Umbilical cord (tissue), 2 donors: Measurements from ENCODE around the gene MCF2L. TPM values are rescaled to one million over a fixed set of nuclear protein-coding genes. Genes with fewer than 3 reads are reported as not detected.
"Not testable (repeated sequence)": the region's sequence is repeated elsewhere in the genome, so short reads cannot be mapped to it uniquely, and the experiment has no call there.

ENCODE experiments used
- DNase-seq: peaks from one replicate; pipeline ENCODE4 v3.0.0-alpha.2; 2015; ENCODE audit warnings: low spot score
- total RNA-seq: library from RNA; depleted of rRNA; stranded (reverse); fragments of >200 nt; gene quantifications from one replicate; pipeline ENCODE4 v1.2.3, GENCODE V29; 2014; ENCODE audit warnings: low replicate concordance; ENCODE audit not compliant: insufficient read depth

The MCF2L gene
- 9.4 TPM for total RNA-seq

DNA sequence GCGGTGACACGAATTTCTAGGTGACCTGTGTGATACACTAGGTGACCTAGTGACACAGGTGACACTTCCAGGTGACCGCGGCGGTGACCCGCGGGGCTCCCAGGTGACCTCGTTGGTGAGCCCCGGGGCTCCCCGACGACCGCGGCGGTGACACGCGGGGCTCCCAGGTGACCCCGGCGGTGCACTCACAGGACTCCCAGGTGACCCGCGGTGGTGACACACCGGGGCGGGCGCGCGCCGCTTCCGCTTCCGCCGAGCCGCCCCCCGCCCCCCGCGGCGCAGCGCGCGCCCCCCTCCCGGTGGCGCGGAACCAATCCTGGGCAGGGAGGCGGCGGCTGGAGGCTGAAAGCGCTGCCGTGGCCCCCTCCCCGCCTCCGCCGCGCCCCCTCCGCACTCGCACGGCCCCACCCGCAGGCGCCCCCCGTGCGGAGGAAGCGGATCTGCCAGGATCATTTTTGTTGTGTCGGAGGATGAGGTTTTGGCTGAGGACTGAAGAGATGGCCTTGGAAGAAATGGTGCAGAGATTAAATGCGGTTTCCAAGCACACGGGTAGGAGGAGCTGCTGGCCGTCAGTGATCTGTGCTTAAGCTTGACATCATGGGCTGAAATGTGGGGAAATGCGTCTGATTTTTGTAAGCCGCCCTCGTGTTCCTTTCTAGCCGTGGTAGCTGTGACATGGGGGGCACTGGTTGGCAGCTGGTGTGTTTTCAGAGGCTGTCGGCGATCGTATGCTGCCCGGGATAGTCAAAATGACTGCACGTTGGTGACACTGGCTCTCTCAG lies at the start of gene MCF2L:
TSS of gene MCF2L (plus strand) at position 305 of the 782 bp plus-strand sequence. CDS start at position 471, 166 bp downstream.
- DNase-seq = peak; percentile 73

- no peak for DNase-seq
These were observed 45.1 kb upstream of the MCF2L start for GRCh38 chr13:112923962-112924361.

DNA sequence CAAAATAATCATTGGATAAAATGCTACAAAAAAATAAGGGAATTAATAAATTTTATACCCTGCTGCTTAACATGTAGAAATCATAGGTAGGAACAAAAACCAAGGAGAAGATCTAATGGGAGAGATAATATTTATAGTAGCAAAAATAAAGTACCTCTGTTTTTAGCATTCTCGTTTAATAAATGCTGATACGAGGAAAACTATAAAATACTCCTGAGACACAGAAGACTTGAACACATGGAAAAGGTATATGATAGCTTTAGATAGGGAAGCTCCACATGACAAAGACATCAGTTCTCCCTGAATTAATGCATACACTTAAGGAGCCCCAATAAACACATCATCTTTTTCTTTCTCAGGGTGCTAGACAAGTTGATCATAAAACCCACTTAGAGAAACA lies 44.6 kb upstream of the MCF2L start:
- DNase-seq = no peak

DNA sequence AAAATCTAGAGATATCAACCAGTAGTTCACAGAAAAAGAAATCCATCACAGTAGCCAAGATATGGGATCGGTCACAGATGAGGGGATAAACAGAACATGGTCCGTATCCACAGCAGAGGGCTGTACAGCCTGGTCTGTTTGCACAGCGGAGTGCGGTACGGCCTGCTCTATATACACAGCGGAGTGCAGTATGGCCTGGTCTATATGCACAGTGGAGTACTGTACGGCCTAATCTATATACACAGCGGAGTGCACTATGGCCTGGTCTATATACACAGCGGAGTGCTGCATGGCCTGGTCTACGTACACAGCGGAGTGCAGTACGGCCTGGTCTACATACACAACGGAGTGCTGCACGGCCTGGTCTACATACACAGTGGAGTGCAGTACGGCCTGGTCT lies 43.0 kb upstream of the MCF2L start:
- DNase-seq = no peak

- no peak for DNase-seq
These were observed 42.0 kb upstream of the MCF2L start for GRCh38 chr13:112926993-112927392.

DNA sequence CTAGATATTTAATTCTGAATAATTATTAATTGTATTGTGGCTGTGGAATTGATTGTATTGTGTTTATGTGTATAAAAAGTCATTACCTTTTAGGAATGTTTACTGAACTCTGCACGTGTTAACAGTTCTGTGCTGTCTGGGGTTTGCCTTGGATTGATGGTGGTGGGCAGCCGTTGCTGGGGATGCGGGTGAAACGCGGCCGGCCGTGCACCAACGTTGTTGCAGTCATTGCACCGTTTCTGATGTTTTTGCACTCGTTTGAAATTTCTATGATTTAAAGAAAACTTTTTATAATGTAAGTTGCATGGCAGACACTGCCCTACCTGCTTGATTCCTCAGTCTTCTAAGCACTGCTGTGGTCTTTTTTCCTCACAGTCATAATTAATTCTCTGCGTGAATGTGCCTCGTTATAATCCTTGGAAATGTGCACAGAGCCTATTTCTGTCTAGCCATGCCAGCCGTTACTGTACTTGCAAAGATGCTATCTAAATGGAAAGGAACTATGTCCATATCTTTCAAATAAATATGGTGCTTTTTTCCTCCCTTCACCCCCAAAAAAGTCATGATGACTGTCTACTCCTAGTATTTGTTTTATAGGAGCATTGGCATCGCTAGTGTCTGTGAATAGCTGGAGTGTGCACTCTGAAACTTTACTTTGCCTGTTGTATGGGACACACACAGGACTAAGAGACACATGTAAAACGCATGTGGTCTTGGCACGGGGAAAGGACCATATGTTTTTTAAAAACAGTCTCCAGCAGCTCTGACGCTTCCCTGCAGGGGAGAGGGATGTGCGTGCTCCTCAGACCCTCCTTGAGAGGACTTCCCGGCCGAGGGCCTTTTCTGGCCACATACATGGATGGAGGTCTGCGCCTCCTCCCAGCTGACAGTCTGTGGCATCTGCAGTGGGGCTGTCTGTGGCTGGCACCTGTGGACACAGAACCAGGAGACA lies 40.7 kb upstream of the MCF2L start:
- DNase-seq = peak; percentile 21

- DNase-seq = peak; percentile 59
These were observed 39.8 kb upstream of the MCF2L start for GRCh38 chr13:112928972-112929782.

DNA sequence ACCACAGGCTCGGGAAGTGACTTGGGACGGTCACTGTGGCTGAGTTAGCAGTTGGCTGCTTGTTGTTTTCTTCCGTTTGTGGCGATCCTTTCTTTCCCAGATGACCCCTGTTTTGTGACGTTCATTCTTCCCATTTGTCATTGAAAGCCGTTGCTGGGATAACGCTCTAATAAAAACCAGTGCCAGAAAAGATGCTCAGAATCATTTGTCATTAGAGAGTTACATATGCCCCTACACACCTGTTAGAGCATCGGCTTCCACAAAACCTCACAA lies 39.3 kb upstream of the MCF2L start:
- DNase-seq = no peak

DNA sequence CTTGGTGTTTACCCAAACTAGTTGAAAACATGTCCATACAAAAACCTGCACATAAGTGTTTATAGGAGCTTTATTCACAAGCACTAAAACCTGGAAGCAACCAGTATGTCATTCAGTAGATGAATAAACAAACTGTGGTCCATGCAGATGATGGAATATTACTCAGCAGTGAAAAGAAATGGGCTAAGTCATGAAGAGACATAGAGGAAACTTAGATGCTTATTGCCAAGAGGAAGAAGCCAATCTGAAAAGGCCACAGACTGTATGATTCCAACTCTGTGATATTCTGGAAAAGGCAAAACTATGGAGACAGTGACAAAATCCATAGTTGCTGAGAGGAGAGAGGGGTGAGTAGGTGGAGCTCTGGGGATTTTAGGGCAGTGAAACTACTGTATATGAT lies 38.8 kb upstream of the MCF2L start:
- DNase-seq = no peak

- DNase-seq = peak; percentile 75
These were observed 37.7 kb upstream of the MCF2L start for GRCh38 chr13:112931028-112931934.

DNA sequence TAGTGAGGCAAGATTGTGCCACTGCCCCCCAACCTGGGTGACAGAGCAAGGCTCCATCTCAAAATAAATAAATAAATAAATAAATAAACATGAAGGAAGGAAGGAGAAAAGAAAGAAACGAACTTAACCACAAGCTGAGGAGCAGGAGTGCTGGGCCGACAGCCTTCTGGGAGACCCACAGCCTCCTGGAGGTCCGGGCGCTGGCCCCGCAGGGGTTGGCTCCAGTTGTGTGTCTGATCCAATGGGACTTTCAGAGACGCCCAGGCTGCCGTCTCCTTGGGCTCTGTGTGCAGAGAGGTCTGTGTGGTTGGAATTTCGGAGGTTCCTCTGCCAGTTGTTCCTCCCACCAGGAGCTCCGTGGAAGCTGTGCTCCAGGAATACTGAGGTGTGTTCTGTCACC lies 36.0 kb upstream of the MCF2L start:
- DNase-seq = no peak

GRCh38 chr13:112933649-112934048 lies 35.4 kb upstream of the MCF2L start:
- no peak for DNase-seq

DNA sequence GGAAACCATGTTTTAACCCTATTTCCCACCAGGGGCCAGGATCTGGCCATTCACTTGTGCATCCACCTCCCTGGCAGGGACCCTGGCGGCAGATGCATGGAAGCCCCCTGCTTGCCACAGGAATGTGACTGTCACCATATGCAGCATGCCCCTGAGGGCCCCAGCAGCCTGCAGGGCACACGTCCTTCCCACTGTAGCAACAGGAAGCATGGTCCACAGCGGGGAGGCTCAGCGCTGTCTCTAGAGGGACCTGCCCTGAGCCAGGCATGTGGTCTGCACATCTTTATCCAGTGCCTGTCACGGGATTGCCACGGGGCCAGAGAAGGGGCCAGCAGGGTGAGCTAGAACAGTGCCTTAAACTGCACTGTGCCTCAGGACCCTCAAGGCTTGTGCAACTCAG lies 34.9 kb upstream of the MCF2L start:
- DNase-seq = no peak

GRCh38 chr13:112938680-112939079 lies 30.3 kb upstream of the MCF2L start:
- DNase-seq = no peak

DNA sequence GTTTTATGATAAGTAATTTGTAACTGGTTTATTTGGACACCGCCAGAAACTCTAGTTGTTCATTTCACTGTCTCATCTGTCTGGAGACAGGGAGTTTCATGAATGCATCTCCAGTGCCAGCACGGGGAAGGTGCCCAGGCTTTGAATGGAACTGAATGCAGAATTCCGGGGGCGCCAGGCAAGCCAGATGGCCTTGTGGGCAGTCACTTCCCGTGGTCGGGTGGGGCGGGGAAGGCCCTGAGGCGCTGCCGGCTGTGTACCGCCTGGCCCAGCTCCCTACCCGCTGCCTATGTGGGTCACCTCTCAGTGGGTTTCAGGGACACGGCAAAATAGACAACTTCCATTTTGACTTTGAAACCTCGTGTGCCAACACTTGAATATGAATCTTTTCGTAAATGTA lies 28.8 kb upstream of the MCF2L start:
- DNase-seq = no peak

DNA sequence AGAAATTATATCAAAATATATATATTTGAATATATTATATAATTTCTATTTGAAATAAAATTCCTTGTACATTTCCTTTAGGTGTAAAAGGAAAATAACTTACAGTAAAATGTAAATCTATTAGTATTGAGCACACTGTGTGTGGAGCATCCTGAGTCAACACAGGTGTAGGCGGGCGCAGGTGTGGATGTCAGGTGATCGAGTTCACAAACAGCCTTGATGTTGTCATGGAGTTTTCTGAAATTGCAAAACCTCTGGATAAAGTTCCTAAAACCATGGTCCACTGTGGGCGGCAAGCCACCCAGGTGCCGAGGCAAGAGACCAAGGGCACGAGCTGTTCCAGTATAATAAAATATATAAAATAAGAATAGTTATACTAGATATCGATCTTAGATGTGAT lies 27.7 kb upstream of the MCF2L start:
- no peak for DNase-seq

- DNase-seq = not testable (repeated sequence)
These were observed 27.2 kb upstream of the MCF2L start for GRCh38 chr13:112941765-112942164.

DNA sequence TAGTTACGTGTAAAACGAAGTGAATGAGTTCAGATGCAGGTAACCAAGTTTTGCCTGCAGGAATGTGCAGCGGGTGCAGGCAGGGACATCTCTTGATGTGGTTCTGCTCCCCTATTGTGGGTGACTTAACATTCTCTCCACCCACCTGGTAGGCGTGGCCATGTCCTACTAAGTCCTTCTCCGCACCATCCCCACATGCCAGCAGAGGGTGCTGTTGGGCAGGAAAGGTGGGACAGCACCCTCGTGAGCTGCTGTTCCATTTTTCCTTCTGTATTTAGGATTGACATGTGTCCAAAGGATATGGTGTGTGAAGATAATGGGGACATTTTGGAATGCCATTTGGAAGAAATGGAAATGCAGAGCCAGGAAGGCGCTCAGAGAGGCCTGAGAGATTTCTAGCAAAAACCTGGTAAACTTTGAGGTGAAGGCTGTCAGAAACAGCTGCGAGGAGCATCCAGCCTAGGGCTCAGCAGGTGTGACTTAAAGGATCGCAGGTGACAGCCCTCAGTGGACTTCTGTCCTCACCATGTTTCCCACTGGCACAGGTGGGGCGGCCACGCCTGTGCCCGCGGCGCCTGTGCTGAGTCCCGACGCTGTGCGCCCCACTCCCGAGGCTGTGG lies 26.2 kb upstream of the MCF2L start:
- DNase-seq = peak; percentile 98

DNA sequence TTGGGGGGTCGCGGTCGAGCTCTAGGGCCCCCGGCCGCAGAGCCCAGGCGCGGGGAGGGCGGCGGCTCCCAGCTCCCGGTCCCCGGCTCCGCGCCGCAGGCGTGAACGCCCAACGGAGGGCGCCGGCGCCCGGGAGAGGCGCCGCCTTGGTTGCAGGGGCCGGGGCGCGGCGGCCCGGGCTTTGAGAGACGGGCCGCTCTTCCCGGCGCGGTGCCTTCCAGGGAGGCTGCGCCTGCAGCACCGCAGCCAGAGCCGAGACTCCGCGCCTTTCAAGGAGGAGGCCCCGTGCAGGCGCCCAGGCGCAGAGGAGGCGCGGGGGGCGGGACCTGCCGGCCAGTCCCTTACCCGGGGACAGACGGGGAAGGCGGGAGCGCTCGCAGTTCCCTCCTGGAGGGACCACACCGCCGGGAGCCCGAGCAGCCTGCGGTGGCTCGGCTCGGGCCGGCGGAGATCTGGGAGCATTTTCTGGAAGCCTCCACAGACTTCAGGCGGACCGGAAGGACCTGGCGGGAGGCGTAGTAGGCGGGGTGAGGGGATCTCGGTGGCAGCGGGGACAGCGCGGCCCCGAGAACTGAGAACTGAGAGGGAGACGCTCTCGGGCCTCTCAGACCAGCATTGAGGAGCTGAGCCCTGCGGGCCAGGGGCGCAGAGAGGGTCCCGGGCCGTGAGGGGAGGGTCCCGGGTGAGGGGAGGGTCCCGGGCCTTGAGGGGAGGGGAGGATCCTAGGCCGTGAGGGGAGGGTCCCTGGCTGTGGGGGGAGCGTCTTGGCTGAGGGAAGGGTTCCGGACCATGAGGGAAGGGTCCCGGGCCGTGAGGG lies 25.5 kb upstream of the MCF2L start:
- peak; percentile 63 for DNase-seq

DNA sequence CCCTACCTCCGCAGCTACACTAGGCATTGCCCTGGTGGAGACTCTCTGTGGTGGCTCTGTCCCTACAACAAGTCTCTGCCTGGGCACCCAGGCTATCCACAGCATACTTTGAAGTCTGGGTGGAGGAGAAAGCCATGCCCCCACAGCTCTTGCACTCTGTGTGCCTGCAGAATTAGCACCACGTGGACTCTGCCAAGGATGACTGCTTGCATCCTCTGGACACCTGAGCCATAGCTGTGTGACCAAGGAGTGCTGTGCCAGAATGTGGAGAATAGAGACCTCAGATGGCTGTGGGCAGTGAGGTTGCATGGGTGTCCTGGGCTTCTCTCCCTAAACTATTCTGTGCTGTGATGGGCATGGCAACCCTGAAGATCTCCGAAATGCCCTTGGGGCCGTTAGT lies 21.2 kb upstream of the MCF2L start:
- no peak for DNase-seq
